HG03457 (cell line): ENCODE measurements around the gene THAP11.
"Not testable (repeated sequence)": the region's sequence is repeated elsewhere in the genome, so short reads cannot be mapped to it uniquely, and the experiment has no call there.

ENCODE experiments used
- ATAC-seq: cut with Tn5 transposase; IDR thresholded peaks from one replicate; pipeline ENCODE4 v1.9.1; 2021; ENCODE audit warnings: moderate number of reproducible peaks; ENCODE audit not compliant: unreplicated experiment

Gene THAP11

GRCh38 chr16:67833415-67834241, 8.5 kb upstream of the THAP11 start:
- peak; percentile 86 for ATAC-seq

GRCh38 chr16:67834242-67834614, 7.9 kb upstream of the THAP11 start:
- no peak for ATAC-seq

- ATAC-seq: not testable (repeated sequence)
Measured at GRCh38 chr16:67837190-67837589, 4.9 kb upstream of the THAP11 start.

- ATAC-seq: no peak
Measured at GRCh38 chr16:67837811-67838210, 4.3 kb upstream of the THAP11 start.

- no peak for ATAC-seq
Measured at GRCh38 chr16:67841198-67841815, 813 bp upstream of the THAP11 start.

DNA sequence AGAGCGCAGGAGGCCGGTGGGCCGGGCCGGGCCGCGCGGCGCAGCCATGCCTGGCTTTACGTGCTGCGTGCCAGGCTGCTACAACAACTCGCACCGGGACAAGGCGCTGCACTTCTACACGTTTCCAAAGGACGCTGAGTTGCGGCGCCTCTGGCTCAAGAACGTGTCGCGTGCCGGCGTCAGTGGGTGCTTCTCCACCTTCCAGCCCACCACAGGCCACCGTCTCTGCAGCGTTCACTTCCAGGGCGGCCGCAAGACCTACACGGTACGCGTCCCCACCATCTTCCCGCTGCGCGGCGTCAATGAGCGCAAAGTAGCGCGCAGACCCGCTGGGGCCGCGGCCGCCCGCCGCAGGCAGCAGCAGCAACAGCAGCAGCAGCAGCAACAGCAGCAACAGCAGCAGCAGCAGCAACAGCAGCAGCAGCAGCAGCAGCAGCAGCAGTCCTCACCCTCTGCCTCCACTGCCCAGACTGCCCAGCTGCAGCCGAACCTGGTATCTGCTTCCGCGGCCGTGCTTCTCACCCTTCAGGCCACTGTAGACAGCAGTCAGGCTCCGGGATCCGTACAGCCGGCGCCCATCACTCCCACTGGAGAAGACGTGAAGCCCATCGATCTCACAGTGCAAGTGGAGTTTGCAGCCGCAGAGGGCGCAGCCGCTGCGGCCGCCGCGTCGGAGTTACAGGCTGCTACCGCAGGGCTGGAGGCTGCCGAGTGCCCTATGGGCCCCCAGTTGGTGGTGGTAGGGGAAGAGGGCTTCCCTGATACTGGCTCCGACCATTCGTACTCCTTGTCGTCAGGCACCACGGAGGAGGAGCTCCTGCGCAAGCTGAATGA, 606 bp downstream of the THAP11 start:
- peak; percentile 2 for ATAC-seq

DNA sequence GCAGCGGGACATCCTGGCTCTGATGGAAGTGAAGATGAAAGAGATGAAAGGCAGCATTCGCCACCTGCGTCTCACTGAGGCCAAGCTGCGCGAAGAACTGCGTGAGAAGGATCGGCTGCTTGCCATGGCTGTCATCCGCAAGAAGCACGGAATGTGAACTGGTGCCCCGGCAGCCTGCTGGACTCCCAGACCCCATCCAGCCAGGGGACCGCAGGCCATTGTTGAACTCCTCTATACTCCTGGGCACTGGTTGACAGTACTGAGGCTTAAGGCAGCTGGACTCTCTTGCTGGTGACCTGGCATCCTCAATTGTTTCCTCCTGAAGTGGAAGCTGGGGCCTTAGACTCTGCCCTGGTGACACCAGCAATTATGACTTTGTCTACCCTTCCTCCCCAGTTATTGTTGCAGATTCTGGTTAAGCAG, 1.2 kb downstream of the THAP11 start:
- ATAC-seq: no peak

DNA sequence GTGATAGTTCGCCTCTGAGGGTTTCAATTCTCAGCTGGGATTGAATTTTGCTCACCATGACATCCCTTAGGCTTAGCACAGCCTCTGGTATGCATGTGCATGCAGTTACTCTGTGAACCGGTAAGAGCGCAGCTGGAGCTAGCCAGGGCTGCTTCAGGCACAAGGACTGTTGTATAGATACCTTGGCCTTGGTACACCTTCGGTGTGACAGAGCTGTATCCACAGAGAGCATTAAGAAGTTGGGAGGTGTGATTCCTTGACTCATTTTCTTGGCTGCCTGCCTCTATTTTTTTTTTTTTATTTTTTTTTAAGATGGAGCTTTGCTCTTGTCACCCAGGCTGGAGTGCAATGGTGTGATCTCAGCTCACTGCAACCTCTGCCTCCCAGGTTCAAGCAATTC, 2.4 kb downstream of the THAP11 start:
- ATAC-seq: no peak

DNA sequence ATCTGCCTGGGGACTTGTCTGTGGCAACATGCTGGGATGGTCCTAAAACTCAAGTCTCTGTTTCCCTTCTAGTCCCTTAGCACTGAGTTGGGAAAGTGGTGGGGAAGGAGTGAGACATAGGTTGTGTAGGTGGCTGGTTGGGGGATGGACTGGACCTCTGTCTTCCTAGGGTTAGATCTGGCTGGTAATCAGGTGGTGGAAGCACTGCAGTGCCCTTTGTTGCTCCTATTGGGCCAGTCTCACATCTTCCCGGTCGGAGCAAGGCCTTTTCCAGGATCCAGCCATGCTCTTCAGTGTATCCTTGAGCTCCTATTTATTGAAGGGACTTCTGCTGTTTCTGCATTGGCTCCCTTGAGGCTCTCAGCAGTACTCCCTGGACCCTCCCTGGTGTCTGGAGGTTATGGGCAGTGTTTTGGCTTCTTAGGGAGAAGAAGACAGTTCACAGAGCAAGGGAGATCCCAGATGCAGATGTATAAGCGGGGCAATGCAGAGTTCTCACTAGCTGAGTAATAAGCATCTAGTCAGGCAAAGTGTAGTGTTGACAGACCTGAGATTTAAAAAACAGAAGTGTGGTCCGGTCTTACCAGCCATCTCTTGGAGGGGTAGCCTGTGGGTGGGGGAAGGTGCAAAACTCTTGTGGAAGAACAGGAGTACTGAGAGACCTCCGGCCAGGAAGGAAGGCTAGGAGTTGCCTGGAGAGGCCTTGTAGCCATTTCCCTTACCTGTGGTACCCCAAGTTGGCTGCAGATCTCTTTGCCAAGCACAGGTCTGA, 3.4 kb downstream of the THAP11 start:
- no peak for ATAC-seq

DNA sequence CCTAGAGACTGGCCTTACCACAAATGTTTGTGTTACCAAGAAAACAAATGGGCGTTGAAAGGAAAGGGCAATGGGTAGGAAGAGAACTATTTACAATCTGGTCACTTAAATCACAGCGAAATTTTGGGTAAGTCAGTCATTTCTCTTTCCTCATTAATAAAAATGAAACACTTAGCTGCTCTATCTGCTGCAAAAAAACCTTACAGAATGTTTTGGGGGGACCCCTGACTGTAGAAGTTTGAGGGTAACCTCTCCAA, 3.9 kb downstream of the THAP11 start:
- ATAC-seq: no peak

GRCh38 chr16:67846320-67847063, 4.4 kb downstream of the THAP11 start, which contains the start of gene NUTF2:
NUTF2 (plus strand) TSS chr16:67846933; CDS start chr16:67865131, 18,198 bp downstream.
- peak; percentile 43 for ATAC-seq

- peak; percentile 29 for ATAC-seq
Measured at GRCh38 chr16:67847064-67847861, 5.1 kb downstream of the THAP11 start, which contains the start of gene CENPT. CENPT (minus strand) TSS chr16:67847693; CDS start chr16:67833859, 13,834 bp downstream.

GRCh38 chr16:67848118-67848517, 6.0 kb downstream of the THAP11 start:
- ATAC-seq: no peak

GRCh38 chr16:67853670-67854069, 11.6 kb downstream of the THAP11 start:
- no peak for ATAC-seq

GRCh38 chr16:67855789-67856188, 13.7 kb downstream of the THAP11 start:
- ATAC-seq: no peak

GRCh38 chr16:67856927-67857546, 14.9 kb downstream of the THAP11 start:
- ATAC-seq: no peak

DNA sequence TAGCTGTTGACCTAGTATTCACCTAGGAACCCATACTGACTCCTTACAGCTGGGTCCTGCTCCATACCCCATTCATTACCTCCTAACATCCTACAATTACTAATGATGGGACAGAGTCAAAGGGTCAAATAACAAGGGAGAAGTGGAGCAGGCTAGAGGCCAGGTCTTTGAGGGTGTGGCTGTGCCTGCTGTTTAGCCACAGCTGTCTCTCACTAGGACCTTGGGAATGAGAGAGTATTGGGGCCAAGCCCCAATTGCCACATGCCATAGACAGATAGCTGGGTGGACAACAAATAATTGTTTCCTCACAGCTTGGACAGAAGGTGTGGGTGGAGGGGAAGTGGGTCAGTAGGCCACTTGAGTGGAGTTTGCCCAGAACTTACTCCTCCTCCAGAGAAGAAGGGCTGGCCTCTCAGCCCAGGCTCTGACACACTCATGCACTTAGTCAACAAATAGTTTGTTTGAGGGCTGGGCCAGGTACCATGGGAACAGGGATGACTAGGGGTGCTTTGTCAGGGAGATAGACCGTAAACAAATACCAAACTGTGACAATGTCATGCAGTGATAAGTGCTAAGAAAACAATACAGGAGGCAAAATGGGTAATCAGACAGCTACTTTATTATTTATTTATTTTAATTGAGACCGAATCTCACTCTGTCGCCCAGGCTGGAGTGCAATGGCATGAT, 15.6 kb downstream of the THAP11 start:
- no peak for ATAC-seq

GRCh38 chr16:67858500-67858899, 16.4 kb downstream of the THAP11 start:
- ATAC-seq: no peak
